GM18508 (cell line): Measurements from ENCODE around the gene OR7G3.

Experiments
- ATAC-seq: cut with Tn5 transposase; IDR thresholded peaks from one replicate; pipeline ENCODE4 v1.9.1; 2021; ENCODE audit warnings: moderate number of reproducible peaks; ENCODE audit not compliant: insufficient read depth, unreplicated experiment

The OR7G3 gene

GRCh38 chr19:9115307-9115813 lies 11.4 kb downstream of the OR7G3 start, which contains the start of gene OR7G1:
Gene OR7G1, minus strand, starts transcription at chr19:9115763. Its CDS starts 0 bp downstream, at chr19:9115763.
- no peak for ATAC-seq

GRCh38 chr19:9109959-9110358 lies 16.8 kb downstream of the OR7G3 start:
- no peak for ATAC-seq

DNA sequence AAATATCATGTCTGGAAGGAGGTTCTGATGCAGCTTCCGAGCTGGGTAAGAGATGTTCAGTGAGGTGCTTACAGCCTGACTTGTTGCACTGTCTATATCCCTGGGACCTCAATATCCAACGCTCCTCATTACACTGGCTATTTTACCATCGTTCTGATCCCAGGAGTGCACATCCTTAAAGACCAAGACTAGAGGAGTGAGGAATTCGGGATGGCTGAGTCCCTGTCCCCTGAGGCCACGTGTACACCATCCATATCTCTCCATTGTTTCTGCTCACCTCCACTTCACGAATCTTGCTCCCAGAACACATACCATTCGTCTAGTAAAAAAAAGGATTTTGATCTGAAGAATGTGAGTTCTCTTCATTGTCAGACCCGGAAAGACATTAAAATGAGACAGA lies 19.4 kb downstream of the OR7G3 start, which contains the start of gene OR7G2:
Gene OR7G2 (minus strand): TSS at position 101 of the 400 bp plus-strand sequence. CDS start 4,232 bp downstream, outside the sequence.
- ATAC-seq, result no peak

GRCh38 chr19:9086761-9087160 lies 40.0 kb downstream of the OR7G3 start, which contains the start of gene OR1M1:
Gene OR1M1, plus strand, starts transcription at chr19:9087061. Its CDS starts 6,184 bp downstream, at chr19:9093245.
- ATAC-seq, result no peak

- ATAC-seq, result no peak
Observed at GRCh38 chr19:9078651-9079050, 48.1 kb downstream of the OR7G3 start.

DNA sequence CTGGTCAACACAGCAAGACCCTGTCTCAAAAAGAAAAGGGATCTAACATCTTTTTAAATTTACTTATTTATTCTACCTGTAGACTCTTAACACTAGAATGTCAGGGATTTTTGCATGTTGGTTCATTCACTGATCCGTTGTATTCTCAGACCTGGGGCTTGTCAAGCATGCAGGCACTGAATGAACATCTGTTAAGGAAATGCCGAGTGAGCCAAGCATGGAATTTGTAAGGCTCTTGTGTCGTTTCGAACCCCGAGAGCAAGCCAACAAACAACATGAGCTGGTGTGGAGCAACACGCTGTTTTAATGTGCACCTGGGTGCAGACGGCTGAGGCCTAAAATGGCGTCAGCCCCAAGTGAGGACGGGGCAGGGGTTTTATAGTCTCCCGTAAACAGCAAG lies 49.8 kb downstream of the OR7G3 start:
- no peak for ATAC-seq
